Mammary epithelial cell (primary cell): ENCODE measurements around the gene TRAPPC10.

Experiments
- CTCF ChIP-seq, 2 donors: IDR thresholded peaks in 1 of 2; conservative IDR thresholded peaks in 1 of 2; 2 replicates each; pipeline ENCODE4 v1.5.1; 2011 to 2012; ENCODE audit warnings: inconsistent platforms in 2 of 2, low read length in 2 of 2, mild to moderate bottlenecking in 2 of 2, control low read depth in 1 of 2, low read depth in 1 of 2; ENCODE audit not compliant: insufficient read depth in 1 of 2; ENCODE audit errors: extremely low read depth in 1 of 2
- EZH2 ChIP-seq: IDR thresholded peaks from 2 replicates; pipeline ENCODE4 v1.6.1; 2012; ENCODE audit warnings: low read length, inconsistent platforms, borderline replicate concordance

- TF ChIP-seq CTCF (conservative IDR thresholded peaks at IDR 0.05 in 1 of 2, IDR thresholded peaks at IDR 0.05 in 1 of 2; ENCODE audit: extremely low read depth in 1 of 2, insufficient read depth in 1 of 2, low read depth in 1 of 2, low read length in 2 of 2) (no peak), EZH2 (no peak)
Measured at GRCh38 chr21:44052071-44052829, 40.1 kb downstream of the TRAPPC10 start.
